Endothelial cell of umbilical vein (primary cell): Measurements from ENCODE around the gene LZTS3. TPM values are rescaled to one million over a fixed set of nuclear protein-coding genes. Genes with fewer than 3 reads are reported as not detected.

Experiments
- BruUV-seq: library from RNA; stranded (reverse); fragments of 400-500 nt; replicated peaks from 2 replicates; lab custom pipeline; 2021; lab: Mats Ljungman, UMichigan
- CTCF ChIA-PET: fragments of 300-600, 350-600 bp; sonication (Branson Sonifier 250); formaldehyde crosslinking; loops from one replicate; lab custom pipeline; 2021; ENCODE audit warnings: antibody characterized with exemption, inconsistent platforms; lab: Charles Lee
- POLR2A ChIA-PET: fragments of 300-600, 350-600 bp; sonication (Branson Sonifier 250); formaldehyde crosslinking; loops from one replicate; lab custom pipeline; 2021; ENCODE audit warnings: antibody characterized with exemption, inconsistent platforms; lab: Charles Lee
- DNase-seq: peaks from one replicate; pipeline ENCODE4 v3.0.0-alpha.2; 2011; ENCODE audit warnings: low read depth, low spot score
- FAIRE-seq: peaks from 2 replicates; lab custom pipeline; 2011; peaks lifted over from hg19 to GRCh38; lab: Jason Lieb, UNC
- H2AFZ ChIP-seq: 2 replicates; pipeline ENCODE4 v1.6.0; 2012; ENCODE audit warnings: low read depth, low read length, control low read depth, inconsistent platforms
- H3K27ac ChIP-seq: 2 replicates; pipeline ENCODE4 v1.5.1; 2011; ENCODE audit warnings: low read depth, mild to moderate bottlenecking, control low read depth, low read length, moderate library complexity; ENCODE audit not compliant: insufficient read depth
- H3K27me3 ChIP-seq, 2 experiments: 2 replicates each; pipeline versions ENCODE4 v1.6.0 to v1.6.1; 2011; ENCODE audit warnings: low read length in 2 of 2, mixed read lengths in 1 of 2; ENCODE audit not compliant: control insufficient read depth in 2 of 2, insufficient read depth in 2 of 2
- H3K36me3 ChIP-seq, 2 experiments: 2 replicates in 1 of 2; 3 replicates in 1 of 2; pipeline ENCODE4 v1.5.1; 2011; ENCODE audit warnings: low read length in 2 of 2, mild to moderate bottlenecking in 1 of 2, moderate library complexity in 1 of 2; ENCODE audit not compliant: control insufficient read depth in 2 of 2, insufficient read depth in 2 of 2; ENCODE audit errors: extremely low read depth in 1 of 2
- H3K4me1 ChIP-seq: 3 replicates; pipeline ENCODE4 v1.5.1; 2011; ENCODE audit warnings: mild to moderate bottlenecking, low read length; ENCODE audit not compliant: control insufficient read depth, insufficient read depth; ENCODE audit errors: extremely low read depth
- H3K4me2 ChIP-seq: 2 replicates; pipeline ENCODE4 v1.6.1; 2011; ENCODE audit warnings: low read length, control low read depth, mixed read lengths; ENCODE audit not compliant: insufficient read depth
- H3K4me3 ChIP-seq, 3 experiments: fragments of 200-600 bp in 1 of 3; sonication (generic), shearing (Covaris generic) in 1 of 3; replicated peaks in 1 of 3; 2 replicates each; pipeline ENCODE4 v1.5.1; 2011 to 2016; ENCODE audit warnings: control low read depth in 3 of 3, low read length in 3 of 3, mild to moderate bottlenecking in 2 of 3, inconsistent platforms in 1 of 3, low read depth in 1 of 3, moderate library complexity in 1 of 3; ENCODE audit not compliant: insufficient read depth in 1 of 3
- H3K79me2 ChIP-seq: 2 replicates; pipeline ENCODE4 v1.6.0; 2012; ENCODE audit warnings: low read length, inconsistent platforms; ENCODE audit not compliant: control insufficient read depth, insufficient read depth
- H3K9ac ChIP-seq: replicated peaks from 2 replicates; pipeline ENCODE3; 2011; ENCODE audit warnings: low read length, control low read depth; ENCODE audit not compliant: insufficient read depth; ENCODE audit errors: extremely low read depth
- H3K9me1 ChIP-seq: replicated peaks from 3 replicates; pipeline ENCODE4 v1.6.0; 2011; ENCODE audit warnings: mild to moderate bottlenecking, low read length; ENCODE audit not compliant: control insufficient read depth, insufficient read depth; ENCODE audit errors: extremely low read depth
- H3K9me3 ChIP-seq: replicated peaks from 2 replicates; pipeline ENCODE4 v1.5.1; 2012; ENCODE audit warnings: low read length, inconsistent platforms; ENCODE audit not compliant: control insufficient read depth, insufficient read depth
- H4K20me1 ChIP-seq: replicated peaks from 2 replicates; pipeline ENCODE3; 2011; ENCODE audit warnings: mild to moderate bottlenecking, low read length; ENCODE audit not compliant: control insufficient read depth, insufficient read depth; ENCODE audit errors: extremely low read depth
- EZH2 ChIP-seq: IDR thresholded peaks from 2 replicates; pipeline ENCODE4 v1.6.1; 2012; ENCODE audit warnings: borderline replicate concordance, low read depth, mild to moderate bottlenecking, moderate library complexity, low read length, inconsistent platforms; ENCODE audit not compliant: severe bottlenecking
- FOS ChIP-seq: IDR thresholded peaks from 2 replicates; pipeline ENCODE4 v1.6.1; 2011; ENCODE audit warnings: mild to moderate bottlenecking, low read length, moderate library complexity, borderline replicate concordance; ENCODE audit not compliant: insufficient read depth
- GATA2 ChIP-seq: IDR thresholded peaks from 2 replicates; pipeline ENCODE4 v1.7.0; 2011; ENCODE audit warnings: low read depth, mild to moderate bottlenecking, moderate library complexity, mixed read lengths, low read length; ENCODE audit not compliant: insufficient read length, insufficient read depth
- JUN ChIP-seq: IDR thresholded peaks from 2 replicates; pipeline ENCODE4 v1.6.1; 2011; ENCODE audit warnings: borderline replicate concordance, low read depth; ENCODE audit not compliant: insufficient read length, insufficient read depth
- MYC ChIP-seq: IDR thresholded peaks from one replicate; pipeline ENCODE4 v1.6.1; 2011; ENCODE audit warnings: mild to moderate bottlenecking, low read depth, low read length
- POLR2A ChIP-seq: IDR thresholded peaks from 2 replicates; pipeline ENCODE4 v1.6.1; 2012; ENCODE audit warnings: low read depth, mild to moderate bottlenecking, control low read depth, low read length
- POLR2AphosphoS5 ChIP-seq: IDR thresholded peaks from 2 replicates; pipeline ENCODE4 v1.6.1; 2012; ENCODE audit warnings: low read depth, mild to moderate bottlenecking, control low read depth, low read length, moderate library complexity; ENCODE audit not compliant: insufficient read depth
- dilution Hi-C: fragments of 300-500 bp; cut with MboI; formaldehyde crosslinking; loops from one replicate; pipeline ENCODE4 v1.15.0; 2019; ENCODE audit warnings: low sequenced_read_pairs; ENCODE audit not compliant: extremely low pct_ligation_motif_present
- intact Hi-C: fragments of 100-400 bp; cut with micrococcal nuclease; formaldehyde crosslinking; loops from one replicate; pipeline ENCODE4 v1.10.0; 2022
- polyA plus RNA-seq, 4 experiments: library from polyadenylated mRNA; depleted of rRNA in 3 of 4; stranded (reverse) in 3 of 4; unstranded in 1 of 4; fragments of >200 nt; gene quantifications; 2 replicates each; pipeline versions ENCODE4 v1.2.1 to v1.2.3, GENCODE V29; 2011 to 2012; ENCODE audit warnings: missing spikeins in 1 of 4
- total RNA-seq: library from RNA; stranded (reverse); gene quantifications from 2 replicates; pipeline ENCODE4 v1.2.3, GENCODE V29; 2021
- TF ChIP-seq, protein P1 (sequence below): IDR thresholded peaks from 2 replicates; pipeline ENCODE4 v1.6.1; 2011; ENCODE audit not compliant: insufficient read depth, insufficient read length
- TF ChIP-seq, protein P2 (sequence below), 2 donors: IDR thresholded peaks; 1 replicate in 1 of 2; 2 replicates in 1 of 2; pipeline ENCODE4 v1.5.1; 2011; ENCODE audit warnings: low read length in 2 of 2, mild to moderate bottlenecking in 2 of 2, moderate library complexity in 2 of 2, control low read depth in 1 of 2, inconsistent platforms in 1 of 2, low read depth in 1 of 2; ENCODE audit not compliant: insufficient read depth in 1 of 2; ENCODE audit errors: extremely low read depth in 1 of 2

LZTS3 gene
- total and polyA plus RNA-seq, 2 donors (not counting 3 experiments of a cell fraction or from before 2014, with no cell fraction given), result 4.5 to 5.7 TPM

DNA sequence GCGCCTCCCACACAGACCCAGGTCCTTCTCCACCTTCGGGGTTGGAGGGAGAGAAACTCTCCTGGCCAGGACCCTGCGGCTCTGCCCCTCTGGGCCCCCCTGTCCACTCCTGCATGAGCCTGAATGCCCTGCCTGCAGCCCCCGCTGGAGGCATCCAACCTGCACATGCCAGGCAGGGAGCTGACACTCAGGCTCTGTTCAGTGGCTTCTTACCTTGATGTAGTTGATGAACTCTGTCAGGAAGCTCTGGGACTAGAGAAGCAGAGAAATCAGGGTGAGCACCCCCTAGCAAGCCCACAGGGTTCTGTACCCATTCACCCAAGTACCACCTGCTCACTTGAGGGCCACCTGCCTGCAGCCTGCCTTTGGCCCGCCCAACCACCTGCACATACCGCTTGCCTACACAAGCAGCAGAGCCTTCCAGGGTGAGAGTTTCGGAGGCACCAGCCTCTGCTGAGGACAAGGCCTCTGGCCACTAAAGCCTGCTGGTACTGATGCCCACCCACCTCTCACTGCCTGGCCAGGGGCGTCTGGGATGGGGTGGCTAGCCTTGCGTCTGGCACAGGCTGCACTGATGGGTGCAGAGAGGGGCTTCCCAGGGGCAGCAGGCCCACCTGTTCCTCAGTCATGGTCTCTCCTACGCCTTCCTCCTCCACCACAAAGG lies 21.4 kb upstream of the LZTS3 start:
- H3K27me3 ChIP-seq, result no peaks in the 10 kb centered on the region
- DNase-seq, result no peak
- ChIA-PET CTCF (interaction anchor here (0.6 kb wide), 1 partner anchor 12 kb away, joined by 3 read pairs; no protein-coding TSS in a partner anchor), POLR2A (no interaction called here)
- no peak overlapping the region for H3K27ac ChIP-seq
- H3K4me1 ChIP-seq, result no peaks in the 10 kb centered on the region
- no peak for FAIRE-seq
- H4K20me1 ChIP-seq, result no peaks in the 10 kb centered on the region
- no peak overlapping the region for H3K9ac ChIP-seq
- no peaks in the 10 kb centered on the region for H3K9me3 ChIP-seq
- H3K36me3 ChIP-seq, result peaks cover 23 to 61% of the 10 kb centered on the region in 2 experiments
- no peaks in the 10 kb centered on the region for H3K79me2 ChIP-seq
- H2AFZ ChIP-seq, result no peak overlapping the region
- no peak overlapping the region for H3K4me2 ChIP-seq
- no TSS peak for BruUV-seq
- intact Hi-C loops (no loop called here), dilution Hi-C loops (no loop called here)
- H3K9me1 ChIP-seq, result no peaks in the 10 kb centered on the region
- TF ChIP-seq EZH2 (no peak), JUN (no peak), MYC (no peak), POLR2AphosphoS5 (no peak), FOS (no peak), GATA2 (no peak), POLR2A (no peak)
- TF ChIP-seq, protein P1, sequence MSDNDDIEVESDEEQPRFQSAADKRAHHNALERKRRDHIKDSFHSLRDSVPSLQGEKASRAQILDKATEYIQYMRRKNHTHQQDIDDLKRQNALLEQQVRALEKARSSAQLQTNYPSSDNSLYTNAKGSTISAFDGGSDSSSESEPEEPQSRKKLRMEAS, result no peak
- TF ChIP-seq, protein P2, sequence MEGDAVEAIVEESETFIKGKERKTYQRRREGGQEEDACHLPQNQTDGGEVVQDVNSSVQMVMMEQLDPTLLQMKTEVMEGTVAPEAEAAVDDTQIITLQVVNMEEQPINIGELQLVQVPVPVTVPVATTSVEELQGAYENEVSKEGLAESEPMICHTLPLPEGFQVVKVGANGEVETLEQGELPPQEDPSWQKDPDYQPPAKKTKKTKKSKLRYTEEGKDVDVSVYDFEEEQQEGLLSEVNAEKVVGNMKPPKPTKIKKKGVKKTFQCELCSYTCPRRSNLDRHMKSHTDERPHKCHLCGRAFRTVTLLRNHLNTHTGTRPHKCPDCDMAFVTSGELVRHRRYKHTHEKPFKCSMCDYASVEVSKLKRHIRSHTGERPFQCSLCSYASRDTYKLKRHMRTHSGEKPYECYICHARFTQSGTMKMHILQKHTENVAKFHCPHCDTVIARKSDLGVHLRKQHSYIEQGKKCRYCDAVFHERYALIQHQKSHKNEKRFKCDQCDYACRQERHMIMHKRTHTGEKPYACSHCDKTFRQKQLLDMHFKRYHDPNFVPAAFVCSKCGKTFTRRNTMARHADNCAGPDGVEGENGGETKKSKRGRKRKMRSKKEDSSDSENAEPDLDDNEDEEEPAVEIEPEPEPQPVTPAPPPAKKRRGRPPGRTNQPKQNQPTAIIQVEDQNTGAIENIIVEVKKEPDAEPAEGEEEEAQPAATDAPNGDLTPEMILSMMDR (IDR thresholded peaks at IDR 0.05; ENCODE audit: extremely low read depth in 1 of 2, insufficient read depth in 1 of 2, low read depth in 1 of 2, low read length in 2 of 2), result no peak
- H3K4me3 ChIP-seq, result no peak overlapping the region
